Stimulated activated CD4-positive, alpha-beta T cell treated with anti-CD3 and anti-CD28 coated beads, Interleukin-12 subunit alpha, Interleukin-12 subunit beta, amount 100 ng/mL, for 4 hours (primary cell): ENCODE results near the gene SYMPK.

Source experiments
- DNase-seq: peaks from one replicate; pipeline ENCODE4 v3.0.0-alpha.2; 2020

Gene SYMPK

GRCh38 chr19:45779231-45780145, 83.5 kb downstream of the SYMPK start:
- DNase-seq = peak; percentile 86

DNA sequence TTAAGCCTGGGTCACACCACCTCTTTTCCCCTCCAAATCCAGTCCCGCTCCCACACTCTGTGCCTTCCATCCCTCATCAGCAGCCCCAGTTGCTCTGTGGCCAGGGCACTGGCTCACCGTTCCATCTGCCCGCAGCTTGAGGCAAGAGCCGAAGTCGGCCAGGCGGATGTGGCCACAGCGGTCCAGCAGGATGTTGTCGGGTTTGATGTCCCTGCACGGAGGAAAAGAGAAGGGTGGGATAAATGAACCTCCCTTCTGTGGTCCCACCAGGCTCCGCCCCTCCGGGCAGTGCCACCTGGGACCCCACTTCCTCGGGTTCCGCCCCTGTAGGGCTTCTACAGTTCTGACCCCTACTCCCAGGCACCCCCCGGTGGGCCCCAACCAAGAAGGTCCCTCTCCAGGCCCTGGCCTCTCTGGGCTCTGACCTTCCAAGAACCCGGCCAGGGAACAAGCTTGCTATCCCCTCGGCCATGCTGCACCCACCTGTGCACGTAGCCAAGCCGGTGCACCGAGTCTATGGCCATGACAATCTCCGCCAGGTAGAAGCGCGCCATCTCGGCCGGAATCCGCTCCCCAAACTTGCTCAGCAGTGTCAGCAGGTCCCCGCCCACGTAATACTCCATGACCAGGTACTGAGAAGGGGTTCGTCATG, 84.8 kb downstream of the SYMPK start:
- no peak for DNase-seq

- no peak for DNase-seq
Measured at GRCh38 chr19:45777395-45777961, 85.5 kb downstream of the SYMPK start.

GRCh38 chr19:45774765-45775164, 88.2 kb downstream of the SYMPK start:
- DNase-seq = no peak

DNA sequence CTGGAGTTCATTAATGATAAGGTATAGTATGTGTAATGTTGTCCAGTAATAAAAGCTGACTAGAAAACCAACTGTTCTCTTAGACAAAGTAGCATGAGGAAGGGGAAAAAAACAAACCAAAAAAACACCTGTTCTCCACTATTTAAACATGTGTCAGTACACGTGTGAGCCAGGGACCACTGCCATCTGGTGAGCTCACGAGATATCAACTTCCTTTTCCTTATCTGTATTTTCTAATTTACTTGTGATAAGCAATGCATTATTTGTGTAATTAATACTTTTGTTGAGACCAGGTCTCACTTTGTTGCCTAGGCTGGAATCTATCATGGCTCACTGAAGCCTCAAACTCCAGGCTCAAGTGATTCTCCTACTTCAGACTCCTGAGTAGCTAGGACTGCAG, 89.6 kb downstream of the SYMPK start:
- DNase-seq = no peak

DNA sequence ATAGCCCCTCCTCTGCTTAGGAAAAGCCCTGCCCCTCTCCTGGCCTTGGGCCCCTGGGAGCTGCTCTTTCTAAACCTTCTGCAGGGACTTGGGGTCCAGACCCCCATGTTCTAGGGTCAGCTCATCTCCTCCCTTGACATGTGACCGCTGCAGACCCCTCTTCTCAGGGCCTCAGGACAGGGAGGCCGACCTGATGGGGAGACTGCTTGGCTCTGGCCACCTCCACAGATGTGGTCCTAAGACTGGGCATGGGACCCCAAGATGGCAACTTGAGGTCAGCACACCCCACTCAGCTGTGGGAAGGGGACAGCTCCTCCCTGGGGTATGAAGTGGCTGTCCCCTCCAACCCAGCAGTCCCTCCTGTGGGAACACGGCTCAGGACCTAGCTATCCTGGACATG, 90.0 kb downstream of the SYMPK start:
- DNase-seq = no peak

DNA sequence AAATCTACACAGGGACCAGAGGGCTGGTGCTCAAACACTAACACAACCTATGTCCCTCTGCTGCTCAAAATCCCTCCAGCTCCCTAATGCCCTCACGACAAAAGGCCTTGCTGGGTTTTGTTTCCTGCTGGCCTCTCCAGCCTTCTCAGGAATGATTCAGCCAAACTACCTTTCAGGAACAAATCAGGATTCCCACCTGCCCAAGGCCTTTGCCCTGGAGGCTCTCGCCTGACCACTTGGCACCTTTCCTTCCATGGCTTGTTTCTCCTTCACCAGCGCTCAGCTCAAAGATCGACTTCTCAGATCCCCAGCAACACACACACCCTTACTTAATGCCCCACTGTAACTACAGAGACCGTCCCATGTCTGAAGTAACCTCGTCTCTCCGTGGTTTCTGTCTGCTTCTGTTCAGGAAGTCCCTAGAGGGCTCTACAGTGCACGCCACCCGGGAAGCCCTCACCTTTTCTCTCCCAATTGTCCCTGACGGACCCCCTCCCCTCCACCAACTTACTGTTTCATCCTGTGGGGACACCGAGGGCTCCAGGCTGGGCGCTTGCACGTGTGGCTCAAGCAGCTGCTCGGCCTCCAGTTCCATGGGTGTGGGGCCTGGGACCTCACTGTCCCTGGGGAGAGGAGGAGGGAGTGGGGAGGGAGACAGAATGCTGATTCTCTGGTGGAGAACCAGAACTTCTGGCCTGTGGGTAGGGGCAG, 90.7 kb downstream of the SYMPK start:
- no peak for DNase-seq

DNA sequence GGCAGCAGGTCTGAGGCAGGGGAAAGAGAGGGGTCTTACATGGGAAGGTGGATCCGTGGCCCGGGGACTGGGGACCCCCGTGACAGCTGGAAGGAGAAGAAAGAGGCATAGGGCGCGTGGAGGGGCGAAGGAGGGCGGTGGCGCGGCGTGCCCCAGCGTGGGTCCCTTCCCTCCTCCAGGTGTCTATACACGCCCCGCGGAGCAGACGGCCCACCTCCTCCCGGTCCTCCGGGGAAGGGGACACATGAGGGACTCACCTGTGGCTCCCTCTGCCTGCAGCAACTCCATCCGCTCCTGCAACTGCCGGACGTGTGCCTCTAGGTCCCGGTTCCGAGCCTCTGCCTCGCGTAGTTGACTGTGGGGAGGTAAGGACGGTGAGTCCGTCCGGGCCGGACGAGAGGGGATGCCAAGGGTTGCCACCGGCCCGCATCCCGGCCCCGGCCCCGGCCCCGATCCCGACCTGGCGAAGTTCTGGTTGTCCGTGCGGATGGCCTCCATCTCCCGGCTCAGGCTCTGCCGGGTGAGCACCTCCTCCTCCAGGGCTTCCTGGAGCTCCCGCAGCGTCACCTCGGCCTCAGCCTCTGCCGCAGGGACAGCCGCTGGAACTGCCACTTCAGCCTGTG, 91.5 kb downstream of the SYMPK start:
- no peak for DNase-seq

DNA sequence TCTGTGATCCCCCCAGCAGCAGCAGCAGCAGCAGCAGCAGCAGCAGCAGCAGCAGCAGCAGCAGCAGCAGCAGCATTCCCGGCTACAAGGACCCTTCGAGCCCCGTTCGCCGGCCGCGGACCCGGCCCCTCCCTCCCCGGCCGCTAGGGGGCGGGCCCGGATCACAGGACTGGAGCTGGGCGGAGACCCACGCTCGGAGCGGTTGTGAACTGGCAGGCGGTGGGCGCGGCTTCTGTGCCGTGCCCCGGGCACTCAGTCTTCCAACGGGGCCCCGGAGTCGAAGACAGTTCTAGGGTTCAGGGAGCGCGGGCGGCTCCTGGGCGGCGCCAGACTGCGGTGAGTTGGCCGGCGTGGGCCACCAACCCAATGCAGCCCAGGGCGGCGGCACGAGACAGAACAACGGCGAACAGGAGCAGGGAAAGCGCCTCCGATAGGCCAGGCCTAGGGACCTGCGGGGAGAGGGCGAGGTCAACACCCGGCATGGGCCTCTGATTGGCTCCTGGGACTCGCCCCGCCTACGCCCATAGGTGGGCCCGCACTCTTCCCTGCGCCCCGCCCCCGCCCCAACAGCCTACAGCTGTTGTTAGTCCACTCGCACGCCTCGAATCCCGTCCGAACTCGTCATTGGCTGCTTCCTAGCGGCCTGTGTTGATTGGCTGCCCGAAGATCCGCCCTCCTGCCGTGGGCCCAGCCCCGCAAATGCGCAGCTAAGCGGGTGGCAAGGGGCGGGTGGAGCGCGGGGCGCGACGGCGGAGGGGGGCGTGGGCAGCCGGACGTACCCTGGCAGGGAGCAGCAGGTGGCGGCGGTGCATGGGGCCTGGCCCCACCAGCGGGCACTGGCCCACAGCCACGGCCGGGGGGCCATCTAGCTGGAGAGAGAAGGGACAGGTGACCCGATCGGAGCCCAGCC, 92.5 kb downstream of the SYMPK start:
- DNase-seq = peak; percentile 89

DNA sequence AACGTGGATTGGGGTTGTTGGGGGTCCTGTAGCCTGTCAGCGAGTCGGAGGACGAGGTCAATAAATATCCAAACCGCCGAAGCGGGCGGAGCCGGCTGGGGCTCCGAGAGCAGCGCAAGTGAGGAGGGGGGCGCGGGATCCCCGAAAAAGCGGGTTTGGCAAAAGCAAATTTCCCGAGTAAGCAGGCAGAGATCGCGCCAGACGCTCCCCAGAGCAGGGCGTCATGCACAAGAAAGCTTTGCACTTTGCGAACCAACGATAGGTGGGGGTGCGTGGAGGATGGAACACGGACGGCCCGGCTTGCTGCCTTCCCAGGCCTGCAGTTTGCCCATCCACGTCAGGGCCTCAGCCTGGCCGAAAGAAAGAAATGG, 93.1 kb downstream of the SYMPK start:
- peak; percentile 37 for DNase-seq

DNA sequence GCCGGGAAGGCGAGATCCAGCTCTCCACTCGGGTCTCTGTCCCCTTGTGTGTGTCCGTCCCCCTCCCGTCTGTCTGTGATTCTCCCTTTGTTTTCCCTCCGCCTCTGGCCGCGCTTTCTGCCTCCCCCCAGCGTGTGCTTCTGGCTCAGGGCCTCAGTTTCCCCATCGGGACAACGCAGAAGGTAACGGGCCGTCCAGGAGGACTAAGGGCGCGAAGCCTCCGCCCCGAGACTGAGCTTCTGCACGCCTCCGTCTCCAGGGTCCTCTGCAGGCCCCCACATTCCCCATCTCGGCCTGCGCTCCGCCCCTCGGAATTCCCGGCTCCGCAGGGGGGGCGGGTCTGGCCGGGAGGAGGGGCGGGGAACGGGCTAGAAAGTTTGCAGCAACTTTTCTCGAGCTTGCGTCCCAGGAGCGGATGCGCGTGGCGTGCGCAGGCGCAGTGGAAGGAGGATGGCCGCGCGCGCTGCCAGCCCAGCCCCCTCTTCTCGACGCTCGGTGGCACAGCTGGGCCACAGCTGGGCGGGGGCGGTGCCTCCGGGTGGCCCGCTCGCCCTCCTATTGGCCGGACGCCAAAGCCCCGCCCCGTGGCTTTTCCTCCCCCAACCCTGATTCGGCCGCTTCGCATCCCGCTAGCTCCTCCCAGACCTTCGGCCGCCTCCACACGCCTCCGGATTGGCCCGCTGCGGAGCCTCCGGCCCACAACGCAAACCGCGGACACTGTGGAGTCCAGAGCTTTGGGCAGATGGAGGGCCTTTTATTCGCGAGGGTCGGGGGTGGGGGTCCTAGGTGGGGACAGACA, 93.8 kb downstream of the SYMPK start, which contains the start of gene SIX5:
TSS of gene SIX5 (minus strand) at position 269 of the 799 bp plus-strand sequence. CDS start 408 bp downstream, outside the sequence.
- peak; percentile 95 for DNase-seq

- DNase-seq = peak; percentile 45
Measured at GRCh38 chr19:45768655-45768983, 94.3 kb downstream of the SYMPK start.

- DNase-seq = no peak
Measured at GRCh38 chr19:45767881-45768654, 94.9 kb downstream of the SYMPK start.

GRCh38 chr19:45767410-45767880, 95.5 kb downstream of the SYMPK start:
- no peak for DNase-seq

DNA sequence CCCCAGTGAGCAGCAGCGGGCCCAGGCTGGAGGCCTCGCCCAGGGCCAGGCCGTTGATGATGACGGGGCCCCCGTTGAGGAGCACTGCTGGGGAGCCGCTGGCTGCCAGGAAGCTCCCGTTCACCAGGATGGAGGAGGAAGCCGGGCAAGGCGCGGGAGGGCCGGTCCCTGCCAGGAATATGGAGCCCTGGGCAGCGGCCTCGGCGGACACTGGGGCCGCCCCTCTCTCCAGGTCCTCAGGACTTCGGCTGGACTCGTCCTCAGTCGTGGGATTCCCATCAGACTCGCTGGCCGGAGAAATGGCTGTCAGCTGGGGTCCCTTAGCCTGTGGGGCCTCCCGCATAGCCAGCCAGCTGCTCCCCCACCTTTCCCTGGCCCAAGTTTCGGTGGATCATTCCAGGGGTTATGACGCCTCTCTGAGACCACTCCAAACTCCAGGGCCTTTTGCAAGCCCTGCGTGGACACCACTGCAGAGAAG, 96.0 kb downstream of the SYMPK start:
- DNase-seq = no peak

- no peak for DNase-seq
Measured at GRCh38 chr19:45766296-45766868, 96.6 kb downstream of the SYMPK start.

DNA sequence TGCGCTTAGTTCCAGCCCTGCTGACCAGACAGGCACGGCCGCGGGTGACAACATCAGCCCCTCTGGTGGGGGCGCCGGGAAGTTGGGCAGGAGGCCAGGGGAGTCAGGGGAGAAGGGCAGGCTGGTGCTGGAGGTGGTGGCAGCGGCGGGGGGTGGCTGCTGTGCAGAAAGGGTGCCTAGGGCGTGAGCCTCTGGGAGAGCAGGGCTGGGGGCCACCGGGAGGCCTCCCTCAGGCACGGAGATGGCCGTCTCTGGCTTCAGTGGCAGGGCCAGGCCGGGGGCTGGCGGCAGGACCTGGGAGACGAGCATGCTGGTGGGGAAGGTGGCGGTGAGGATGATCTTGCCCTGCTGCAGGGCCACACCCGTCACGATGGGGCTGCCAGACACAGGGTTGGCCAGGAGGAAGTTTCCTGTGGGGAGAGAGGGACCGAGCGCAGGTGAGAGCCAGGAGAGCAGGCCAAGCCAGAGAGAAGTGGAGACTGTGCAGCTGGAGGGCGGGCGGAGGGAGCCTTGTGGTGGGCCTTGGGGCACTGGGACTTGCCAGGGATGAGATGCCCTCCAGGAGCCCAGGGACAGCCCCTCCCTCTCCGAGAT, 97.1 kb downstream of the SYMPK start:
- no peak for DNase-seq
